HepG2 (cell line): ENCODE results near the gene WFDC12.

Source experiments
- CEBPG ChIP-seq: IDR thresholded peaks from 2 replicates; pipeline ENCODE4 v1.6.1; 2016
- CTCF ChIP-seq: sonication (generic); formaldehyde crosslinking; IDR thresholded peaks from 2 replicates; pipeline ENCODE4 v1.5.0; 2020; ENCODE audit warnings: mild to moderate bottlenecking, missing genetic modification reagents, moderate library complexity
- HDAC6 ChIP-seq: fragments of 200-600 bp; sonication (generic); IDR thresholded peaks from 2 replicates; pipeline ENCODE4 v1.7.0; 2017; ENCODE audit warnings: mild to moderate bottlenecking, antibody characterized with exemption, low read length, low read depth
- JUNB ChIP-seq: sonication (generic); formaldehyde crosslinking; IDR thresholded peaks from 2 replicates; pipeline ENCODE4 v1.8.0; 2022; ENCODE audit warnings: missing genetic modification reagents, mild to moderate bottlenecking, borderline replicate concordance
- JUND ChIP-seq: sonication (generic); formaldehyde crosslinking; IDR thresholded peaks from 2 replicates; pipeline ENCODE4 v1.8.0; 2022; ENCODE audit warnings: mild to moderate bottlenecking, missing genetic modification reagents
- NFATC3 ChIP-seq: sonication (generic); formaldehyde crosslinking; IDR thresholded peaks from 2 replicates; pipeline ENCODE4 v1.5.1; 2020; ENCODE audit warnings: mild to moderate bottlenecking, missing genetic modification reagents
- NFE2L1 ChIP-seq: sonication (generic); formaldehyde crosslinking; IDR thresholded peaks from 2 replicates; pipeline ENCODE4 v1.4.0; 2020; ENCODE audit warnings: missing genetic modification reagents, mild to moderate bottlenecking, borderline replicate concordance
- TCF12 ChIP-seq, 2 experiments: fragments of 450-650 bp in 1 of 2; sonication (generic) in 1 of 2; formaldehyde crosslinking in 1 of 2; IDR thresholded peaks; 2 replicates each; pipeline versions ENCODE4 v1.6.1 to v1.8.0; 2017 to 2022; ENCODE audit warnings: antibody characterized with exemption in 1 of 2, mild to moderate bottlenecking in 1 of 2, missing genetic modification reagents in 1 of 2, moderate library complexity in 1 of 2
- THAP11 ChIP-seq: IDR thresholded peaks from 2 replicates; pipeline ENCODE4 v1.6.1; 2016; ENCODE audit warnings: missing biosample characterization, missing genetic modification reagents
- USF2 ChIP-seq, 2 experiments: sonication (generic) in 1 of 2; formaldehyde crosslinking in 1 of 2; IDR thresholded peaks; 2 replicates each; pipeline versions ENCODE4 v1.5.1 to v1.6.1; 2011 to 2020; ENCODE audit warnings: borderline replicate concordance in 1 of 2, low read depth in 1 of 2, low read length in 1 of 2, mild to moderate bottlenecking in 1 of 2, missing genetic modification reagents in 1 of 2, moderate library complexity in 1 of 2
- ZBTB20 ChIP-seq: sonication (generic); formaldehyde crosslinking; IDR thresholded peaks from 2 replicates; pipeline ENCODE4 v1.8.1; 2023; ENCODE audit warnings: missing genetic modification reagents, low read depth, mild to moderate bottlenecking, borderline replicate concordance
- ZNF292 ChIP-seq: sonication (generic); formaldehyde crosslinking; IDR thresholded peaks from 2 replicates; pipeline ENCODE4 v1.8.1; 2022; ENCODE audit warnings: mild to moderate bottlenecking, low read depth, missing genetic modification reagents, borderline replicate concordance
- ZNF724P ChIP-seq: sonication (generic); formaldehyde crosslinking; IDR thresholded peaks from 2 replicates; pipeline ENCODE4 v1.8.0; 2022; ENCODE audit warnings: missing genetic modification reagents, borderline replicate concordance

- TF ChIP-seq TCF12 (IDR thresholded peaks at IDR 0.05) = no peak
- TF ChIP-seq TCF12 (CRISPR knock-in tag; IDR thresholded peaks at IDR 0.05) = no peak
- TF ChIP-seq CTCF (CRISPR knock-in tag) = peak; percentile 85
- TF ChIP-seq THAP11 (CRISPR knock-in tag) = no peak
- no peak for TF ChIP-seq NFE2L1
- no peak for TF ChIP-seq NFATC3 (CRISPR knock-in tag)
- no peak for TF ChIP-seq HDAC6
- TF ChIP-seq ZNF724P (CRISPR knock-in tag) = no peak
- no peak for TF ChIP-seq JUNB (CRISPR knock-in tag)
- no peak for TF ChIP-seq ZBTB20
- no peak for TF ChIP-seq JUND (CRISPR knock-in tag)
- no peak for TF ChIP-seq CEBPG (CRISPR knock-in tag)
- no peak for TF ChIP-seq USF2 (IDR thresholded peaks at IDR 0.05; ENCODE audit: low read depth, low read length)
- TF ChIP-seq USF2 (CRISPR knock-in tag; IDR thresholded peaks at IDR 0.05; ENCODE audit: borderline replicate concordance) = no peak
- TF ChIP-seq ZNF292 = no peak
Observed at GRCh38 chr20:45138561-45139300, 14.5 kb upstream of the WFDC12 start.
